NB4 (cell line): Measurements from ENCODE around the gene CNTNAP2.

Experiments used
- CTCF ChIP-seq: IDR thresholded peaks from one replicate; pipeline ENCODE4 v1.5.1; 2012; ENCODE audit warnings: low read depth, low read length
- POLR2A ChIP-seq: IDR thresholded peaks from 2 replicates; pipeline ENCODE4 v1.6.1; 2011; ENCODE audit warnings: mild to moderate bottlenecking; ENCODE audit not compliant: insufficient read length; ENCODE audit errors: extremely low read depth

GRCh38 chr7:146641491-146641890, 524.9 kb downstream of the CNTNAP2 start:
- TF ChIP-seq POLR2A (no peak), CTCF (no peak)
